Measurements from ENCODE around the gene ANTXR2.

Gene ANTXR2

DNA sequence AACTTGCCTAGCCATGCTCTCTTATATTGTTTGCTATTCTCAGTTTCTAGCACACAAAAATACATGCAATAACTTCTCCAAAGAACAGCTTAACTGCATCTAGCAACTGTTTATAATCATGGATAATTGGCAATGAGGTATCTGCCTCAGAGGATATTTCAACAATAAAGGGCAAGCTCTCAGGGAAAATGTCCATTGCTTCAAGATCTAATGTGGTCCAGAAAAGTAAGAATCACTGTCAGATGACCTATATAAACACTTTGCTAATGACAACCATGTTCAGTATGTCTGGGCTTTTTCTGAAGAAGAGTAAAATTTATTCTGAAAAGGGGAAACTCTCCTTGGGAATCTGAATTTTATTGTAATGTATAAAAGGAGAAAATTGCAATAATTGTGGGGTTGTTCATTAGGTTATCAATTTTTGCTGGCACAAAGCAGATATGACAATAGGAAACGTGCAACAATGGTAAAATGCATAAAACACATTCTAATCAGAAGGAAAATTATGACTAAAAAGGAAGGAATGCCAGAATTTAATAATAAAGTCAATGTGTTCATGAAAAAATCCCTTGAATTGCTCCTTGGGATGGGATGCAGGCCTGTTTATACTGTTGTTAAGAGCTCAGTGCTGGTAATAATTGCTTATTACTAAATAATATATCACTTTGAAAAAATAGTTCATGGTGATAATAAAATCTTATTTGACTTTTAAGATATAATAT is 90.3 kb downstream of the ANTXR2 start:
- no peak for TF ChIP-seq MAX (IDR thresholded peaks at IDR 0.05; ENCODE audit: low read depth, low read length)
- no peak for TF ChIP-seq MYC (IDR thresholded peaks at IDR 0.05; ENCODE audit: low read depth, low read length)
- TF ChIP-seq POLR2A (IDR thresholded peaks at IDR 0.05; ENCODE audit: extremely low read depth, insufficient read length) = no peak
- no peak for TF ChIP-seq CTCF (IDR thresholded peaks at IDR 0.05; ENCODE audit: low read depth, low read length)
- no peak for DNase-seq (ENCODE audit: low read depth)

DNA sequence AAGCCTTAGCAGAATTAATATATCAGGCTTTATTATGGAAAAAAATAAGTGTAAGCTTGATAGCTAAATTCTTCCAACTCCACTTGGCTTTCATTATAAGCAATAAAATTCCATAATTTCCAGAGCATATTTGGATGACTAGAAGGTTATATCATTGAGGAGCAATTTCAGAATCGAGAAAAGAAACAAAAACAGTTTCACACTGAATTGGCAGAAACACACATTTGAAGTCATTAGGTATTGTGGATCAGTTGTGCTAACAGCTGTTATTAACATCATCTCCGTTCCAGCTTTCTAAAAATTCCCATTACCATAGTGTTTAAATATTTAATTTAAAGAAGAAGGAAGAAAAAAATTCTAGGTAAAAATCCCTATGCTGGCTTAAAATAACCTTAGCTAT is 92.6 kb downstream of the ANTXR2 start:
- H3K4me3 ChIP-seq (ENCODE audit: low read depth, low read length) = no peak overlapping the region
- no peak for TF ChIP-seq MYC (IDR thresholded peaks at IDR 0.05; ENCODE audit: low read depth, low read length)
- no peak for TF ChIP-seq MAX (IDR thresholded peaks at IDR 0.05; ENCODE audit: low read depth, low read length)
- TF ChIP-seq POLR2A (IDR thresholded peaks at IDR 0.05; ENCODE audit: extremely low read depth, insufficient read length) = no peak
- TF ChIP-seq CTCF (IDR thresholded peaks at IDR 0.05; ENCODE audit: low read depth, low read length) = no peak
- DNase-seq (ENCODE audit: low read depth) = no peak

More for the DNA sequence above, 90.3 kb downstream of the ANTXR2 start:
- H3K4me3 ChIP-seq (ENCODE audit: low read depth, low read length) = no peak overlapping the region

DNA sequence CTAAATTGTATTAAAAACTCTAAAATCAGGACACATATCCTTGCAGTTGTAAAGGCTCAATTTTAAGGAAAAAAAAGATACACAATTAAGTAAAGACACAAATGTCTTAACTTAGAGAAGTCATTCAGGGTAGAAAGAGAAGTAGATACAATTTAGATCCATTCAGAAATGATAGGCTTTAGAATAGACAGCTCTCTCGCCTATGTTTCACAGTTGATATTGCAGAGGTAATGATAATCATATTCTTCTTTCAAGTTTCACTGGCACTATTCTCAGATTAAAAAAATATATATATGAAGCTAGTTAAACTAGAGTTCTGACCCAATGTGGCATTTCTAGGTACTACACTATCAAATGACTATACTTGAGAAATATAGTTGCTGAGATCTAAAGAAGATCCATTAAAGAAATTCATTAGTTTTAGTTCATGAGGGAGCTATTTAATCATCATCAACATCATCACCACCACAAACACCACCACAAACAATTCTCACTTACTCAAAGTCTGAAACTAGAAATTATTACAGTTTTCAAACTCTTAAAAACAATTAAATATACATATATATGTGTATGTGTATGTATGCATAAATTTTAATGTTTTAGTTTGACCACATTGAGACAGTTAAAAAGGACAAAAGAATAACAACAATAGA is 93.1 kb downstream of the ANTXR2 start:
- no peak for DNase-seq (ENCODE audit: low read depth)
- H3K4me3 ChIP-seq (ENCODE audit: low read depth, low read length) = no peak overlapping the region
- TF ChIP-seq MAX (IDR thresholded peaks at IDR 0.05; ENCODE audit: low read depth, low read length) (no peak), CTCF (IDR thresholded peaks at IDR 0.05; ENCODE audit: low read depth, low read length) (no peak), MYC (IDR thresholded peaks at IDR 0.05; ENCODE audit: low read depth, low read length) (no peak), POLR2A (IDR thresholded peaks at IDR 0.05; ENCODE audit: extremely low read depth, insufficient read length) (no peak)

GRCh38 chr4:79977131-79977840 is 95.7 kb downstream of the ANTXR2 start:
- DNase-seq (ENCODE audit: low read depth) = no peak
- TF ChIP-seq POLR2A (IDR thresholded peaks at IDR 0.05; ENCODE audit: extremely low read depth, insufficient read length) = no peak
- no peak for TF ChIP-seq MAX (IDR thresholded peaks at IDR 0.05; ENCODE audit: low read depth, low read length)
- no peak for TF ChIP-seq MYC (IDR thresholded peaks at IDR 0.05; ENCODE audit: low read depth, low read length)
- TF ChIP-seq CTCF (IDR thresholded peaks at IDR 0.05; ENCODE audit: low read depth, low read length) = no peak

GRCh38 chr4:79964400-79965211 is 108.4 kb downstream of the ANTXR2 start:
- H3K4me3 ChIP-seq (ENCODE audit: low read depth, low read length) = no peak overlapping the region
- TF ChIP-seq CTCF (IDR thresholded peaks at IDR 0.05; ENCODE audit: low read depth, low read length) (no peak), MYC (IDR thresholded peaks at IDR 0.05; ENCODE audit: low read depth, low read length) (no peak), MAX (IDR thresholded peaks at IDR 0.05; ENCODE audit: low read depth, low read length) (no peak), POLR2A (IDR thresholded peaks at IDR 0.05; ENCODE audit: extremely low read depth, insufficient read length) (no peak)
- no peak for DNase-seq (ENCODE audit: low read depth)

More at GRCh38 chr4:79977131-79977840, 95.7 kb downstream of the ANTXR2 start:
- H3K4me3 ChIP-seq (ENCODE audit: low read depth, low read length) = no peak overlapping the region
